ENCODE data around the gene ELF3.

- TF ChIP-seq, protein P1, sequence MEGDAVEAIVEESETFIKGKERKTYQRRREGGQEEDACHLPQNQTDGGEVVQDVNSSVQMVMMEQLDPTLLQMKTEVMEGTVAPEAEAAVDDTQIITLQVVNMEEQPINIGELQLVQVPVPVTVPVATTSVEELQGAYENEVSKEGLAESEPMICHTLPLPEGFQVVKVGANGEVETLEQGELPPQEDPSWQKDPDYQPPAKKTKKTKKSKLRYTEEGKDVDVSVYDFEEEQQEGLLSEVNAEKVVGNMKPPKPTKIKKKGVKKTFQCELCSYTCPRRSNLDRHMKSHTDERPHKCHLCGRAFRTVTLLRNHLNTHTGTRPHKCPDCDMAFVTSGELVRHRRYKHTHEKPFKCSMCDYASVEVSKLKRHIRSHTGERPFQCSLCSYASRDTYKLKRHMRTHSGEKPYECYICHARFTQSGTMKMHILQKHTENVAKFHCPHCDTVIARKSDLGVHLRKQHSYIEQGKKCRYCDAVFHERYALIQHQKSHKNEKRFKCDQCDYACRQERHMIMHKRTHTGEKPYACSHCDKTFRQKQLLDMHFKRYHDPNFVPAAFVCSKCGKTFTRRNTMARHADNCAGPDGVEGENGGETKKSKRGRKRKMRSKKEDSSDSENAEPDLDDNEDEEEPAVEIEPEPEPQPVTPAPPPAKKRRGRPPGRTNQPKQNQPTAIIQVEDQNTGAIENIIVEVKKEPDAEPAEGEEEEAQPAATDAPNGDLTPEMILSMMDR (IDR thresholded peaks at IDR 0.05): no peak
- TF ChIP-seq POLR2A (IDR thresholded peaks at IDR 0.05): peak in 1 of 3 donors; percentile 38
Measured at GRCh38 chr1:202016811-202017748, 6.7 kb downstream of the ELF3 start.

Measured in body of pancreas (tissue), 4 donors.